Activated CD8-positive, alpha-beta T cell treated with anti-CD3 and anti-CD28 coated beads for 36 hours (primary cell): ENCODE measurements around the gene TIAM2. TPM values are rescaled to one million over a fixed set of nuclear protein-coding genes. Genes with fewer than 3 reads are reported as not detected.

Experiments used
- ATAC-seq: fragments of 200-7000 bp; cut with Tn5 transposase; one replicate; pipeline ENCODE4 v1.10.0; 2021; ENCODE audit warnings: mild to moderate bottlenecking, moderate library complexity
- CTCF ChIA-PET: fragments of 350-600 bp; sonication (Branson Sonifier 250); formaldehyde crosslinking; loops from one replicate; lab custom pipeline; 2021; ENCODE audit warnings: antibody characterized with exemption; lab: Charles Lee
- POLR2A ChIA-PET: fragments of 350-600 bp; sonication (Branson Sonifier 250); formaldehyde crosslinking; loops from one replicate; lab custom pipeline; 2021; ENCODE audit warnings: antibody characterized with exemption; lab: Charles Lee
- DNase-seq: peaks from one replicate; pipeline ENCODE4 v3.0.0-alpha.2; 2020
- H3K27ac Mint-ChIP-seq: one replicate; pipeline ENCODE4 v1.8.0; 2021; ENCODE audit warnings: mild to moderate bottlenecking, mixed read lengths
- H3K27me3 Mint-ChIP-seq: one replicate; pipeline ENCODE4 v1.8.0; 2021; ENCODE audit warnings: mixed read lengths
- H3K36me3 Mint-ChIP-seq: one replicate; pipeline ENCODE4 v1.8.0; 2021; ENCODE audit warnings: low read depth, mixed read lengths
- H3K4me1 Mint-ChIP-seq: one replicate; pipeline ENCODE4 v1.8.0; 2021; ENCODE audit warnings: low read depth, mixed read lengths
- H3K4me3 Mint-ChIP-seq: one replicate; pipeline ENCODE4 v1.8.0; 2021; ENCODE audit warnings: mild to moderate bottlenecking, moderate library complexity, mixed read lengths
- H3K9me3 Mint-ChIP-seq: one replicate; pipeline ENCODE4 v1.8.0; 2021; ENCODE audit warnings: mixed read lengths
- intact Hi-C: fragments of 100-400 bp; cut with micrococcal nuclease; formaldehyde crosslinking; loops from one replicate; pipeline ENCODE4 v1.10.0; 2022
- total RNA-seq, 2 experiments: library from RNA; stranded (reverse); gene quantifications; one replicate each; pipeline ENCODE4 v1.2.3, GENCODE V29; 2021
- TF ChIP-seq, protein P1 (sequence below): fragments of 200-600 bp; IDR thresholded peaks from one replicate; pipeline ENCODE4 v1.8.0; 2022; ENCODE audit warnings: antibody characterized with exemption, mild to moderate bottlenecking

TIAM2 gene
- total RNA-seq, 2 experiments from 2014 or later, result 5.6 to 7.1 TPM

DNA sequence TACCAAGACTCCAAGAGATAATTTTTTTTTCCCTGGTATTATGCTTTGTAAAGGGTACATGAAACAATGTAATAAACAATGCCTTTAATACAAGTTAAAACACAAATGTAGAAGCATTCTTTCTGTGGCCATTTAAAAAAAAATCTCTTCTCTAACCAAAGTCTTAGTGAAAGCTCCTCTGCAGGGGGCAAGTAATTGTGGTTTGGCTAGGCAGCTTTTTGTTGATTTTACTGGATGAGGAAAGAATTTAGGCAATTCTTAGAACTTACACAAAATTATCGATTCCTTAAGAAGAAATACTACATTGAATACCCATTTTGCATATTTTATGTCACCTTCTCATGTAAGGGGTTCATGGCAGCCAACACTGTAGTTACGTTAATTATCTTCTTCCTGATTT lies 306.8 kb downstream of the TIAM2 start:
- no peaks in the 10 kb centered on the region for H3K27me3 Mint-ChIP-seq
- peaks cover 50% of the 10 kb centered on the region for H3K36me3 Mint-ChIP-seq
- intact Hi-C loops, result no loop called here
- DNase-seq, result no peak
- H3K9me3 Mint-ChIP-seq, result no peaks in the 10 kb centered on the region
- POLR2A ChIA-PET, result no interaction called here
- H3K27ac Mint-ChIP-seq, result no peak overlapping the region
- no peak overlapping the region for H3K4me3 Mint-ChIP-seq
- TF ChIP-seq, protein P1, sequence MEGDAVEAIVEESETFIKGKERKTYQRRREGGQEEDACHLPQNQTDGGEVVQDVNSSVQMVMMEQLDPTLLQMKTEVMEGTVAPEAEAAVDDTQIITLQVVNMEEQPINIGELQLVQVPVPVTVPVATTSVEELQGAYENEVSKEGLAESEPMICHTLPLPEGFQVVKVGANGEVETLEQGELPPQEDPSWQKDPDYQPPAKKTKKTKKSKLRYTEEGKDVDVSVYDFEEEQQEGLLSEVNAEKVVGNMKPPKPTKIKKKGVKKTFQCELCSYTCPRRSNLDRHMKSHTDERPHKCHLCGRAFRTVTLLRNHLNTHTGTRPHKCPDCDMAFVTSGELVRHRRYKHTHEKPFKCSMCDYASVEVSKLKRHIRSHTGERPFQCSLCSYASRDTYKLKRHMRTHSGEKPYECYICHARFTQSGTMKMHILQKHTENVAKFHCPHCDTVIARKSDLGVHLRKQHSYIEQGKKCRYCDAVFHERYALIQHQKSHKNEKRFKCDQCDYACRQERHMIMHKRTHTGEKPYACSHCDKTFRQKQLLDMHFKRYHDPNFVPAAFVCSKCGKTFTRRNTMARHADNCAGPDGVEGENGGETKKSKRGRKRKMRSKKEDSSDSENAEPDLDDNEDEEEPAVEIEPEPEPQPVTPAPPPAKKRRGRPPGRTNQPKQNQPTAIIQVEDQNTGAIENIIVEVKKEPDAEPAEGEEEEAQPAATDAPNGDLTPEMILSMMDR, result no peak
- CTCF ChIA-PET, result interaction anchor here (0.7 to 1.3 kb wide), 2 partner anchors 13 to 434 kb away, joined by 3 read pairs; no protein-coding TSS in a partner anchor
- H3K4me1 Mint-ChIP-seq, result peaks cover 14% of the 10 kb centered on the region
- ATAC-seq, result no peak

DNA sequence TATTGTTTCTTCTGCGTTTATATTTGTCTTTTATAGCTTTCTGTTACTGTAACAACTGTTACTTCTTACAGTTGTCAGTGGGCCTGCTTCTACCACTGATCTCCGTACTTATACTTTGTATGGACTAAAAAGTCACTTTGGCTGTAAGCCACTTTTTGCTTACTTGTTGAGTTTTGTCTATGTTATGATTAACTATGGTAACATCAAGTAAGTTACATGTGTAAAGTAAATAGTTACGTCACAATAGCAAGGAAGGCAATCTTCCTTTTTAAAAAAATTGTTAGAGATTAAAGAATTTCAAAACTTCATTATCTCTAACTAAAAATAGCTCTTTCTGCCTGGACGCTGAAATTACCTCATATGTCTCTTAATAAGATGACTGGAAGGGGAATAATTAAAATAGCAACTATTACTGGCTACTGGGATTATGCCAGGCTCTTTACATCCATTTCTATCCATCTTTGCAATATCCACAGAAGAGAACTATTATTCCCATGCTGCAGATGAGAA lies 308.3 kb downstream of the TIAM2 start:
- ATAC-seq, result no peak
- no peak overlapping the region for H3K4me3 Mint-ChIP-seq
- intact Hi-C loops, result no loop called here
- peaks cover 49% of the 10 kb centered on the region for H3K36me3 Mint-ChIP-seq
- peaks cover 12% of the 10 kb centered on the region for H3K4me1 Mint-ChIP-seq
- no peaks in the 10 kb centered on the region for H3K9me3 Mint-ChIP-seq
- DNase-seq, result no peak
- TF ChIP-seq, protein P1, result no peak
- no peak overlapping the region for H3K27ac Mint-ChIP-seq
- ChIA-PET CTCF (interaction anchor here (1.0 to 1.4 kb wide), 2 partner anchors 15 to 375 kb away, joined by 4 read pairs; no protein-coding TSS in a partner anchor), POLR2A (interaction anchor here (0.6 to 1.0 kb wide), 3 partner anchors 11 to 1759 kb away, joined by 3 to 5 read pairs (median 3); partner anchors contain the start of gene TFB1M)
- no peaks in the 10 kb centered on the region for H3K27me3 Mint-ChIP-seq

DNA sequence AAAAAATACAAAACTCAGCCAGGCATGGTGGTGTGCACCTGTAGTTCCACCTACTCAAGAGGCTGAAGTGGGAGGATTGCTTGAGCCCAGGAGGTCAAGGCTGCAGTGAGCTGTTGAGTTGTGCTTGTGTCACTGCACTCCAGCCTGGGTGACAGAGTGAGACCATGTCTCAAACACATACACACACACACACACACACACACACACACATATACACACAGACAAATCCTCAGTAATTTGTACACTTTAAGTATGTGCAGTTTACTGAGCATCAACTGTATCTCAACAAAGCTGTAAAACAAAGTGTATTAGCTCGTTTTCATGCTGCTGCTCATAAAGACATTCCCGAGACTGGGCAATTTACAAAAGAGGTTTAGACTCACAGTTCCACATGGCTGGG lies 311.8 kb downstream of the TIAM2 start:
- Mint-ChIP-seq H3K9me3 (no peaks in the 10 kb centered on the region), H3K27me3 (no peaks in the 10 kb centered on the region), H3K4me3 (no peak overlapping the region), H3K4me1 (peaks cover 27% of the 10 kb centered on the region), H3K36me3 (peaks cover 57% of the 10 kb centered on the region), H3K27ac (no peak overlapping the region)
- CTCF ChIA-PET, result interaction anchor here (1.0 kb wide), 1 partner anchor 20 kb away, joined by 3 read pairs; no protein-coding TSS in a partner anchor
- intact Hi-C loops, result no loop called here
- POLR2A ChIA-PET, result interaction anchor here (1.1 to 1.4 kb wide), 2 partner anchors 9 to 83 kb away, joined by 3 to 4 read pairs; no protein-coding TSS in a partner anchor
- ATAC-seq, result peak; percentile 39
- no peak for DNase-seq
- TF ChIP-seq, protein P1, result no peak
